HFFc6 (cell line): ENCODE measurements around the gene NXPH3. TPM values are rescaled to one million over a fixed set of nuclear protein-coding genes. Genes with fewer than 3 reads are reported as not detected.

Experiments
- DNase-seq: peaks from one replicate; pipeline ENCODE4 v3.0.0-alpha.2; 2018
- H3K27ac Mint-ChIP-seq: 2 replicates; pipeline ENCODE4 v1.8.0; 2020; ENCODE audit warnings: mild to moderate bottlenecking, mixed read lengths
- H3K27me3 Mint-ChIP-seq: 2 replicates; pipeline ENCODE4 v1.8.0; 2021; ENCODE audit warnings: mild to moderate bottlenecking, moderate library complexity, mixed read lengths; ENCODE audit not compliant: insufficient read depth
- H3K36me3 Mint-ChIP-seq: 2 replicates; pipeline ENCODE4 v1.8.0; 2021; ENCODE audit warnings: low read depth, mixed read lengths
- H3K4me1 Mint-ChIP-seq: 2 replicates; pipeline ENCODE4 v1.8.0; 2020; ENCODE audit warnings: low read depth, mixed read lengths
- H3K4me3 Mint-ChIP-seq: 2 replicates; pipeline ENCODE4 v1.8.0; 2020; ENCODE audit warnings: mild to moderate bottlenecking, moderate library complexity, mixed read lengths
- H3K9me3 Mint-ChIP-seq: 2 replicates; pipeline ENCODE4 v1.8.0; 2020; ENCODE audit warnings: mild to moderate bottlenecking, mixed read lengths
- CTCF ChIP-seq: fragments of 200-600 bp; sonication (generic); IDR thresholded peaks from 2 replicates; pipeline ENCODE4 v1.5.0; 2021; ENCODE audit warnings: antibody characterized with exemption, mild to moderate bottlenecking
- total RNA-seq, 6 experiments: library from RNA; stranded (reverse); fragmentation: NEBNext Ultra II Directional; extraction: Animal tissue kit (Norgen Biotek cat#: 25700); gene quantifications; 2 replicates in 1 of 6; 3 replicates in 5 of 6; pipeline ENCODE4 v1.2.3, GENCODE V29; 2021

NXPH3 gene
- total RNA-seq, 6 experiments from 2014 or later = 0.59 to 2.3 (median 1.5) TPM

GRCh38 chr17:49595328-49595727 lies 19.7 kb downstream of the NXPH3 start:
- Mint-ChIP-seq H3K27ac (no peak overlapping the region), H3K27me3 (peaks cover 1% of the 10 kb centered on the region), H3K4me3 (no peak overlapping the region), H3K4me1 (peaks cover 7% of the 10 kb centered on the region), H3K36me3 (peaks cover 43% of the 10 kb centered on the region), H3K9me3 (no peaks in the 10 kb centered on the region)
- no peak for TF ChIP-seq CTCF
- DNase-seq = no peak

- peaks cover 49% of the 10 kb centered on the region for H3K36me3 Mint-ChIP-seq
- no peak for DNase-seq
- no peaks in the 10 kb centered on the region for H3K9me3 Mint-ChIP-seq
- no peak overlapping the region for H3K4me3 Mint-ChIP-seq
- TF ChIP-seq CTCF = no peak
- H3K4me1 Mint-ChIP-seq = peaks cover 14% of the 10 kb centered on the region
- peaks cover 1% of the 10 kb centered on the region for H3K27me3 Mint-ChIP-seq
- no peak overlapping the region for H3K27ac Mint-ChIP-seq
These were observed 20.3 kb downstream of the NXPH3 start for GRCh38 chr17:49595980-49596379.

- peaks cover 50% of the 10 kb centered on the region for H3K36me3 Mint-ChIP-seq
- H3K4me3 Mint-ChIP-seq = no peak overlapping the region
- peaks cover 1% of the 10 kb centered on the region for H3K27me3 Mint-ChIP-seq
- peaks cover 21% of the 10 kb centered on the region for H3K4me1 Mint-ChIP-seq
- no peak for TF ChIP-seq CTCF
- H3K9me3 Mint-ChIP-seq = no peaks in the 10 kb centered on the region
- no peak for DNase-seq
- no peak overlapping the region for H3K27ac Mint-ChIP-seq
These were observed 21.1 kb downstream of the NXPH3 start for GRCh38 chr17:49596613-49597244.

GRCh38 chr17:49597436-49597835 lies 21.8 kb downstream of the NXPH3 start:
- H3K9me3 Mint-ChIP-seq = no peaks in the 10 kb centered on the region
- H3K4me1 Mint-ChIP-seq = peaks cover 28% of the 10 kb centered on the region
- TF ChIP-seq CTCF = no peak
- H3K4me3 Mint-ChIP-seq = no peak overlapping the region
- no peak overlapping the region for H3K27ac Mint-ChIP-seq
- no peak for DNase-seq
- H3K27me3 Mint-ChIP-seq = peaks cover 1% of the 10 kb centered on the region; the same call in 1 of the 2 replicates
- H3K36me3 Mint-ChIP-seq = peaks cover 55% of the 10 kb centered on the region

- no peak for TF ChIP-seq CTCF
- no peaks in the 10 kb centered on the region for H3K9me3 Mint-ChIP-seq
- no peak overlapping the region for H3K4me3 Mint-ChIP-seq
- peaks cover 1% of the 10 kb centered on the region; the same call in 1 of the 2 replicates for H3K27me3 Mint-ChIP-seq
- H3K4me1 Mint-ChIP-seq = peaks cover 35% of the 10 kb centered on the region
- H3K27ac Mint-ChIP-seq = no peak overlapping the region
- H3K36me3 Mint-ChIP-seq = peaks cover 57% of the 10 kb centered on the region
- DNase-seq = no peak
These were observed 22.4 kb downstream of the NXPH3 start for GRCh38 chr17:49597928-49598655.
